ENCODE data around the gene CHMP2A.
A peak's percentile ranks its signal among the peaks of the same experiment; 100 is the strongest.

CHMP2A gene

DNA sequence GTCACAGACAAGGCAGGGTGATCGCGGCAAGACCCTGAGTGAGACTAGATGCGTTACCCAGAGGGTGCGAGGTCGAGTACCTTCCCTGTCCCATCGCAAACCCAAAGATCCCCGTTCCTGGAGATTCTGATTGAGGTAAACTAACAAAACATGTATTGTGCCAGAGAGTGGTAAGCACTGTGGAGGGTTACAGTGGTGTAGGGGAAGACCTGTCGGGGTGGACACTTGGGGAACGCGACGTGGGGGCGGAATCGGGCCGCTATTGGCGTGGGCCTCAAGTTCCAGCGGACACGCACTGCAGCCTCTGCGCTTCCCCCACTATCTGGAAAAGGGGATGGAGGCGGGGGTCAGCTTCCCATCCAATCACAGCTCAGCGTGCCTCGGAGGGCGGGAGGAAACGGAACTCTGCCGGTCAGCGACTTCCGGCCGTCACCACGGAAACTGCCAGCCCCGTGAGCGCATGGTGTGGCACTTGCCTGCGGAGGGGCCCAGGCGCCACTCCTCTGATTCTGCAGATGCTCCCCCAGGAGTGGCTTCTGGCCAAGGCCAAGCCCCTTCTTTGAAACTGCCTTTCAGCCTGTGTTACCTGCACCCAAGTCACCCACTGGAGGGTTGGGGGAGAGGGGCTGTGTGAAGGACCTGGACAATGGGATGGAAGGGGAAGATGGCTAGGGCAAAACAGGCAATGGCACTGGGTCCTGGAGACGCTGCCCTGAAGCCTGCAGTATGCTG, 4.5 kb upstream of the CHMP2A start:
- Histone ChIP-seq H3K36me3 (replicated peaks in 1 of 2; ENCODE audit: control insufficient read depth in 2 of 2, insufficient read depth in 2 of 2, low read length in 2 of 2) (peaks cover 16 to 52% of the 10 kb centered on the region in 2 donors), H2BK120ac (ENCODE audit: low read depth, low read length) (peak overlapping the region; percentile 89), H3K14ac (ENCODE audit: low read length) (peak overlapping the region; percentile 77), H4K91ac (ENCODE audit: low read depth, low read length, poor library complexity) (peak overlapping the region; percentile 93), H2AK5ac (ENCODE audit: low read depth, low read length) (peak overlapping the region; percentile 95), H2BK5ac (ENCODE audit: low read length) (peak overlapping the region; percentile 97), H3K4me1 (ENCODE audit: control insufficient read depth in 2 of 2, insufficient read depth in 1 of 2, low read depth in 1 of 2, low read length in 2 of 2) (peaks cover 19 to 28% of the 10 kb centered on the region in 2 donors), H3K27ac (replicated peaks; ENCODE audit: low read length) (peak overlapping the region; percentile 96), H3K4me2 (ENCODE audit: insufficient read depth, low read length, poor library complexity, severe bottlenecking) (peak overlapping the region; percentile 83), H3K79me1 (ENCODE audit: low read depth, low read length) (peaks cover 6% of the 10 kb centered on the region), H3K23ac (ENCODE audit: low read depth, low read length, poor library complexity) (peak overlapping the region; percentile 95), H4K8ac (ENCODE audit: low read depth, low read length) (peak overlapping the region; percentile 29), H3K18ac (ENCODE audit: low read length) (peak overlapping the region; percentile 97), H2BK15ac (ENCODE audit: low read length) (peak overlapping the region; percentile 89), H2AFZ (ENCODE audit: low read length) (peak overlapping the region; percentile 69), H3K9me3 (replicated peaks in 1 of 2; ENCODE audit: control insufficient read depth in 2 of 2, insufficient read depth in 1 of 2, low read depth in 1 of 2, low read length in 2 of 2) (peaks cover 0 to 6% of the 10 kb centered on the region in 2 donors), H3K27me3 (ENCODE audit: control insufficient read depth in 3 of 3, insufficient read depth in 3 of 3, low read depth in 1 of 3, low read length in 3 of 3) (peaks cover 0 to 22% (median 0%) of the 10 kb centered on the region in 3 experiments), H3K4me3 (ENCODE audit: low read length in 2 of 2) (peak overlapping the region; percentile 84 to 92), H3K9ac (ENCODE audit: low read depth, low read length, poor library complexity) (peak overlapping the region; percentile 97), H2BK12ac (ENCODE audit: low read length) (no peak overlapping the region), H3K4ac (ENCODE audit: low read length) (peak overlapping the region; percentile 91)
- DNase-seq (ENCODE audit: low spot score): peak; percentile 86
- WGBS, 2 donors (ENCODE audit: extremely low coverage in 2 of 2, insufficient read length in 2 of 2, insufficient replicate concordance in 1 of 2): no CpG with 5 or more reads among the region's 33 CpGs

DNA sequence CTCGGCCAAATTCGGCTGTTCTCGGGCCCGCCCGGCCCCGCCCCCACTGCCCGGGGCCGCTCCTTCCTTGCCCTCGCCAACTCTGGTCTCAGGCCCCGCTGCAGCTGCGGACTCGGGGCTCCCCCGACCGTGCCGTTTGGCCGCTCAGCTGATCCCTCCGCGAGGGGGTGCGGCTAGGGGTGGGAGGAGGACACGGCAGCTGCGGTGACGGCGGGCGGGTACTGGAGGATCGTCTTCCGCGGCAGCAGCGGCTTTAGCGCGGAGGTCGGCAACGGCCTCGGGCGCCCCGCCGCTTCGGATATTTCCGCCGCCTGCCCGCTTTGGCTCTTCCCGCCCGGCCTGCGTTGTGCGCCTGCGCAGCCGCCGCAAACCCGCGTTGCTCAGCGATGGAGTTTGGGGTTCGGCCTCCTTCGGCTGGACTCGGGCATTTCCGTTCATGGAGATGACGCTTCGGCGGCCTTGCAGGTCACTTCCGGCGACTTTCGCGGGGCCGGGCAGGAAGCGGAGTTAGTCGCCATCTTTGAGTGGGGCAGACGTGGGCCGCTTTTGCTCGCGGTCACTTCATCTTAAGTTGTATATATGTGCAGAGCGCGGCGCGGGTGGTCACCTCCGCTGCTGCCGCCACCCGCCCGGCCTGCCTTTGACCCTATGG, 3.8 kb upstream of the CHMP2A start:
- peak overlapping the region; percentile 100 for H3K27ac ChIP-seq (replicated peaks; ENCODE audit: low read length)
- peaks cover 0 to 21% (median 0%) of the 10 kb centered on the region in 3 experiments for H3K27me3 ChIP-seq (ENCODE audit: control insufficient read depth in 3 of 3, insufficient read depth in 3 of 3, low read depth in 1 of 3, low read length in 3 of 3)
- H2BK5ac ChIP-seq (ENCODE audit: low read length): peak overlapping the region; percentile 97
- no CpG with 5 or more reads among the region's 76 CpGs for WGBS, 2 donors (ENCODE audit: extremely low coverage in 2 of 2, insufficient read length in 2 of 2, insufficient replicate concordance in 1 of 2)
- peak overlapping the region; percentile 97 for H4K91ac ChIP-seq (ENCODE audit: low read depth, low read length, poor library complexity)
- H4K8ac ChIP-seq (ENCODE audit: low read depth, low read length): peak overlapping the region; percentile 29
- H3K36me3 ChIP-seq (replicated peaks in 1 of 2; ENCODE audit: control insufficient read depth in 2 of 2, insufficient read depth in 2 of 2, low read length in 2 of 2): peaks cover 16 to 48% of the 10 kb centered on the region in 2 donors
- peak overlapping the region; percentile 95 for H2AK5ac ChIP-seq (ENCODE audit: low read depth, low read length)
- peak overlapping the region; percentile 100 for H3K18ac ChIP-seq (ENCODE audit: low read length)
- no peak overlapping the region for H2BK15ac ChIP-seq (ENCODE audit: low read length)
- peak overlapping the region; percentile 89 for H2BK120ac ChIP-seq (ENCODE audit: low read depth, low read length)
- H3K14ac ChIP-seq (ENCODE audit: low read length): peak overlapping the region; percentile 100
- peaks cover 0 to 6% of the 10 kb centered on the region in 2 donors for H3K9me3 ChIP-seq (replicated peaks in 1 of 2; ENCODE audit: control insufficient read depth in 2 of 2, insufficient read depth in 1 of 2, low read depth in 1 of 2, low read length in 2 of 2)
- peak overlapping the region; percentile 95 for H3K23ac ChIP-seq (ENCODE audit: low read depth, low read length, poor library complexity)
- H3K79me1 ChIP-seq (ENCODE audit: low read depth, low read length): peaks cover 6% of the 10 kb centered on the region
- DNase-seq (ENCODE audit: low spot score): peak; percentile 99
- H2BK12ac ChIP-seq (ENCODE audit: low read length): no peak overlapping the region
- H3K4ac ChIP-seq (ENCODE audit: low read length): no peak overlapping the region
- peaks cover 24 to 28% of the 10 kb centered on the region in 2 donors for H3K4me1 ChIP-seq (ENCODE audit: control insufficient read depth in 2 of 2, insufficient read depth in 1 of 2, low read depth in 1 of 2, low read length in 2 of 2)
- H2AFZ ChIP-seq (ENCODE audit: low read length): peak overlapping the region; percentile 98
- H3K9ac ChIP-seq (ENCODE audit: low read depth, low read length, poor library complexity): peak overlapping the region; percentile 100
- H3K4me2 ChIP-seq (ENCODE audit: insufficient read depth, low read length, poor library complexity, severe bottlenecking): peak overlapping the region; percentile 83
- H3K4me3 ChIP-seq (ENCODE audit: low read length in 2 of 2): peak overlapping the region; percentile 84 to 92

DNA sequence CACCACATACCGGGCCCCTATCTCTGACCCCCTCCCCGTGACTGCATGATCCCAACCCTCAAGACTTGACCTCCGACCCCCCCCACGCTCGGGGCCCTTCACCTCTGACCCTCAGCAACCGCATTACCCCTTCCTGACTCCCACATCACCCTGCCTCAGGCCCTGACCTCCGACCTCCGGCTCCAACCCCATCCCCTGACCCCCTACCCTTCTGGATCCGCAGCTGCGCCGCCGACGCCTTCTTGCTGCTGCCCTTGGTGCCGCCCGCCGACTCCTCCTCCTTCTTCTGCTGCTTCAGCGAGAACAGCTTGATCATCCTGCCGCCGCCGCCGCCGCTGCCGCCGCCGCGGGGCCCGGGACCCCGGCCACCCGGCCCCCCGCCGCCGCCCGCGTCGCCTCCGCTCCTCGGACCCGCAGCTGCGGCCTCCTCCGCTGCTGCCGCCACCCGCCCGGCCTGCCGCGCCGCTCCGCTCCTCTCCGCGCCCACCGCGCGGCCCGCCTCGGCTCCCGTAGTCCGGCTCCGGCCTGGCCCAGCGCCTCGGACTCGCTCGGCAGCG, 3.2 kb upstream of the CHMP2A start, which contains the start of gene UBE2M:
UBE2M (minus strand) TSS at position 546 of the 557 bp plus-strand sequence; CDS start at position 316, 230 bp downstream.
- WGBS, 2 donors (ENCODE audit: extremely low coverage in 2 of 2, insufficient read length in 2 of 2, insufficient replicate concordance in 1 of 2): no CpG with 5 or more reads among the region's 62 CpGs
- Histone ChIP-seq H2AK5ac (ENCODE audit: low read depth, low read length) (peak within 1 kb of the TSS; percentile 95), H3K4me1 (ENCODE audit: control insufficient read depth in 2 of 2, insufficient read depth in 1 of 2, low read depth in 1 of 2, low read length in 2 of 2) (peaks cover 24 to 28% of the 10 kb centered on the region in 2 donors), H3K27me3 (ENCODE audit: control insufficient read depth in 3 of 3, insufficient read depth in 3 of 3, low read depth in 1 of 3, low read length in 3 of 3) (peaks cover 0 to 16% (median 0%) of the 10 kb centered on the region in 3 experiments), H2BK12ac (ENCODE audit: low read length) (no peak within 1 kb of the TSS), H3K4me2 (ENCODE audit: insufficient read depth, low read length, poor library complexity, severe bottlenecking) (peak within 1 kb of the TSS; percentile 83), H3K14ac (ENCODE audit: low read length) (peak within 1 kb of the TSS; percentile 100), H4K8ac (ENCODE audit: low read depth, low read length) (peak within 1 kb of the TSS; percentile 29), H3K36me3 (replicated peaks in 1 of 2; ENCODE audit: control insufficient read depth in 2 of 2, insufficient read depth in 2 of 2, low read length in 2 of 2) (peaks cover 16 to 45% of the 10 kb centered on the region in 2 donors), H3K9ac (ENCODE audit: low read depth, low read length, poor library complexity) (peak within 1 kb of the TSS; percentile 100), H2BK5ac (ENCODE audit: low read length) (peak within 1 kb of the TSS; percentile 97), H2BK120ac (ENCODE audit: low read depth, low read length) (peak within 1 kb of the TSS; percentile 89), H3K27ac (replicated peaks; ENCODE audit: low read length) (peak within 1 kb of the TSS; percentile 100), H3K9me3 (replicated peaks in 1 of 2; ENCODE audit: control insufficient read depth in 2 of 2, insufficient read depth in 1 of 2, low read depth in 1 of 2, low read length in 2 of 2) (peaks cover 0 to 6% of the 10 kb centered on the region in 2 donors), H3K18ac (ENCODE audit: low read length) (peak within 1 kb of the TSS; percentile 100), H3K4me3 (ENCODE audit: low read length in 2 of 2) (peak within 1 kb of the TSS; percentile 84 to 92), H3K79me1 (ENCODE audit: low read depth, low read length) (peaks cover 6% of the 10 kb centered on the region), H2BK15ac (ENCODE audit: low read length) (no peak within 1 kb of the TSS), H3K23ac (ENCODE audit: low read depth, low read length, poor library complexity) (peak within 1 kb of the TSS; percentile 95), H3K4ac (ENCODE audit: low read length) (peak within 1 kb of the TSS; percentile 91), H2AFZ (ENCODE audit: low read length) (peak within 1 kb of the TSS; percentile 98), H4K91ac (ENCODE audit: low read depth, low read length, poor library complexity) (peak within 1 kb of the TSS; percentile 97)
- DNase-seq (ENCODE audit: low spot score): no peak
